PFSK-1 (cell line): ENCODE data around the gene E2F7.

Experiments used
- FOXP2 ChIP-seq: optimal IDR thresholded peaks from 2 replicates; pipeline ENCODE3; 2011; ENCODE audit warnings: borderline replicate concordance, control low read depth, inconsistent platforms; ENCODE audit not compliant: insufficient read depth; ENCODE audit errors: extremely low read length, extremely low read depth
- POLR2AphosphoS5 ChIP-seq: IDR thresholded peaks from 2 replicates; pipeline ENCODE4 v1.6.1; 2012; ENCODE audit warnings: low read depth, mild to moderate bottlenecking, control low read depth, low read length, moderate library complexity
- REST ChIP-seq, 2 experiments: IDR thresholded peaks; 2 replicates each; pipeline versions ENCODE4 v1.6.1 to v1.8.0; 2011 to 2012; ENCODE audit warnings: low read depth in 2 of 2, low read length in 2 of 2, control low read depth in 1 of 2, inconsistent platforms in 1 of 2, mild to moderate bottlenecking in 1 of 2, moderate library complexity in 1 of 2; ENCODE audit not compliant: insufficient read depth in 1 of 2
- SIN3A ChIP-seq: IDR thresholded peaks from 2 replicates; pipeline ENCODE4 v1.6.1; 2012; ENCODE audit warnings: mild to moderate bottlenecking, low read length, moderate library complexity, borderline replicate concordance; ENCODE audit not compliant: insufficient read depth
- TAF1 ChIP-seq: IDR thresholded peaks from 2 replicates; pipeline ENCODE4 v1.6.1; 2012; ENCODE audit warnings: low read length, control low read depth, borderline replicate concordance; ENCODE audit not compliant: insufficient read depth

E2F7 gene

GRCh38 chr12:77023501-77023900 lies 41.9 kb downstream of the E2F7 start:
- no peak for TF ChIP-seq POLR2AphosphoS5
- TF ChIP-seq FOXP2 = no peak
- no peak for TF ChIP-seq SIN3A
- TF ChIP-seq REST (IDR thresholded peaks at IDR 0.05; ENCODE audit: insufficient read depth in 1 of 2, low read depth in 2 of 2, low read length in 2 of 2) = no peak
- TF ChIP-seq TAF1 = no peak

GRCh38 chr12:77019920-77020319 lies 45.4 kb downstream of the E2F7 start:
- TF ChIP-seq POLR2AphosphoS5 = no peak
- no peak for TF ChIP-seq REST (IDR thresholded peaks at IDR 0.05; ENCODE audit: insufficient read depth in 1 of 2, low read depth in 2 of 2, low read length in 2 of 2)
- no peak for TF ChIP-seq SIN3A
- no peak for TF ChIP-seq FOXP2
- no peak for TF ChIP-seq TAF1

GRCh38 chr12:77016606-77017005 lies 48.8 kb downstream of the E2F7 start:
- TF ChIP-seq TAF1 = no peak
- TF ChIP-seq REST (IDR thresholded peaks at IDR 0.05; ENCODE audit: insufficient read depth in 1 of 2, low read depth in 2 of 2, low read length in 2 of 2) = no peak
- no peak for TF ChIP-seq POLR2AphosphoS5
- no peak for TF ChIP-seq FOXP2
- TF ChIP-seq SIN3A = no peak

GRCh38 chr12:77013091-77013490 lies 52.3 kb downstream of the E2F7 start:
- TF ChIP-seq TAF1 (no peak), FOXP2 (no peak), SIN3A (no peak), REST (IDR thresholded peaks at IDR 0.05; ENCODE audit: insufficient read depth in 1 of 2, low read depth in 2 of 2, low read length in 2 of 2) (no peak), POLR2AphosphoS5 (no peak)

- TF ChIP-seq TAF1 = no peak
- no peak for TF ChIP-seq POLR2AphosphoS5
- no peak for TF ChIP-seq FOXP2
- no peak for TF ChIP-seq SIN3A
- no peak for TF ChIP-seq REST (IDR thresholded peaks at IDR 0.05; ENCODE audit: insufficient read depth in 1 of 2, low read depth in 2 of 2, low read length in 2 of 2)
These were observed 54.4 kb downstream of the E2F7 start for GRCh38 chr12:77010691-77011548.
